Occipital lobe (tissue), 2 donors: Measurements from ENCODE around the gene HDHD3. TPM values are rescaled to one million over a fixed set of nuclear protein-coding genes. Genes with fewer than 3 reads are reported as not detected.
"Not testable (repeated sequence)": the region's sequence is repeated elsewhere in the genome, so short reads cannot be mapped to it uniquely, and the experiment has no call there.

ENCODE experiments used
- DNase-seq: peaks from one replicate; lab custom pipeline; 2025; lab: John Stamatoyannopoulos, UW
- total RNA-seq: library from RNA; depleted of rRNA; stranded (reverse); fragments of >200 nt; gene quantifications from one replicate; pipeline ENCODE4 v1.2.3, GENCODE V29; 2014

HDHD3 gene
- total RNA-seq, 1 donor from 2014 or later: 5.6 TPM

DNA sequence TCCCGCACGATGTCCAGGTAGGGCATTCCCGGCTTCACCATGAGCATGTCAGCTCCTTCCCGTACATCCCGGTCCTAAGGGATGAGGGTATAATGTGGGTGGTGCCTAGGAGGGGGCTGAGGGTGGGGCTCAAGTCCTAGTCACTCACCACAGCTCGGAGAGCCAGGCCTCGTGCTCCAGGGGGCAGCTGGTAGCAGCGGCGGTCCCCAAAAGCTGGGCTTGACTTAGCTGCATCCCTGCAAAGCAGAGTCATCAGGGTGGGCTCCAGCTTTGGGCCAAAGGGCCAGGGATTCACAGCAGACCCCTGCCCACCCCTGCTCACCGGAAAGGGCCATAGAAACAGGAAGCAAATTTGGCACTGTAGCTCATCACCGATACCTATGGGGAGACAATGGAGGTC lies 12.7 kb upstream of the HDHD3 start:
- no peak for DNase-seq

DNA sequence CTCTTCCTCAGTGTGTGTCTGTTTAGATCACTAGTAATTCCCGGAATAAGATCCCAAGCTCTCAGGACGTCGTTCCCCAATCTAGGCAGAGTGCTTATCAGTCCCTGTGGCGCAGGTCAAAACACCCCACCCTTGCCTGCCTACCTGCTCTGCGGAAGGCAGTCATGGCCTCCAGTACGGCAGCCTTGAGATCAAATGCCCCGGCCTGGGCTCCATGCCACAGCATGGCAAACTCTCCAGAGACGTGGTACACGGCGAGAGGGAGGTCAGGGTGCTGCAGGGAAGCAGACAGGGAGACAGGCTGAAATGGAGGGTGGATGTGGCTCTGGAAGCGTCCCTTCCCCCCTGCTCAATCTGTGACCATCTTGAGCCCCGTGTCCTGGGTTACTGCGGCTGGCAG lies 12.0 kb upstream of the HDHD3 start:
- DNase-seq: no peak

DNA sequence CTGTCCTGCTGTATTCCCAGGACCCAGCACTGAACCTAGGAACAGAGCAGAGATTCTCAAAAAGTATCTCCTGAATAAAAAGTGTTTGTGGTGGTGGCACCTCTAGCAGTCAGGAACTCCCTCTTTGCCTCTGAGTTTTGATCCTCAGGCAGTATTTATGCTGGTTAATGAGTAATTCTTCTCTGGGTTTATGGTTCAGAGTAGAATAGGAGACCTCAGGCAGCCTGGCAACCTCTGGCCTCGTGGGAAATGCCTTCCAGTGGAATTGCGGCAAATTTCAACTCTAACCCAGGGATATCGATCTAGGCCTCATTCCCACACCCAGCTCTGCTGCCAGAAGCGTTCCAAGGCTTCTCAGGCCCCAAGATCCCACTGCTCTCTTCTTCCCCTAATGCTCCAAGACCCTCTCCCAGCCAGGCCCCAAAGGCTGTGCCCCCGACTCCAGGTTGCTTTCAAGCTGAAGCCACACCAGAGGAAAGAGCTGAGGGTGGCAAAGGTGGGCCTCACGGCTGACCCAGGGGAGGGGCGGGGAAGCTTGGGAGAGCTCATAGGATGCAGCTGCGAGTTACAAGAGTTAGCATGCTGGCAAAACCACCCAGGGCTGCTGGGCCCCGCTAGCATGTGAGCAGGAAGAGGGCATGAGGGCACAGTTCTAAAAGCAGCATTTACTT lies 10.9 kb upstream of the HDHD3 start:
- no peak for DNase-seq

DNA sequence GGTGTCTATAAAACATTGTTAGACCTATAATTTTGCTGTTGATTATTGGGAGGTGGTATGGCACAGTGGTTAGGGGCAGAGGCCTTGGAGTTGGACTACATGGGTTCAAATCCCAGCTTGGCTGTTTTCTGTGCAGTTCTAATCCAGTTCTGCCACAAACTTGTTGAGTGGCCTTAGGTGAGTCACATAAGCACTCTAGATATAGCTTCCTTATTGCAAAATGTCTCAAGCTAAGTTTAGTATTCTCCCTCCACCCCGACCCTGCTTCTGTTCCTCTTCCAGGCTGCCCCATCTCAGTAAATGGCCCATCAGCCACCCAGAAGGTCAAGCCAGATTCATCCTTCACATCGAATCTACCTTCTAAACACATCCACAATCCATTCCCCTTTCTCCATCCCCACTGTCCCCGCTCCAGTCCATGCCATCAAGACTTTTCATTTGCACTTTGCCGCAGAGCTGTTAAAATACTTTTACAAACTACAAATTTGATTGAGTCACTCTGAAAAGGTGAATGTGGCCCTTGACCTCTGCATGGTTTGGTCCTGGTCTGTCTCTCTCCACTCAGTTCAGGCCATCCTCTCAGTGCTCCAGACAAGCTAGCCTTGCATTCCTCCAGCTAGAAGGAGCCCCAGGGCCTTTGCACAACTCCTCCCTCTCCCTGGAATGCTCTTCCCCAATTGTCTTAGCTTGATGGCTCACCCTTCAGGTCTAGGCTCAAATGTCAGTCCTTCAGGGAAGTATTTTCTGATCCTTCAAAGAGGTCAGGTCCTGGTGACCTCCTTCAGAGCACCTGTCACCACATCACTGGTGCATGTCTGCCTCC lies 10.0 kb upstream of the HDHD3 start:
- no peak for DNase-seq

DNA sequence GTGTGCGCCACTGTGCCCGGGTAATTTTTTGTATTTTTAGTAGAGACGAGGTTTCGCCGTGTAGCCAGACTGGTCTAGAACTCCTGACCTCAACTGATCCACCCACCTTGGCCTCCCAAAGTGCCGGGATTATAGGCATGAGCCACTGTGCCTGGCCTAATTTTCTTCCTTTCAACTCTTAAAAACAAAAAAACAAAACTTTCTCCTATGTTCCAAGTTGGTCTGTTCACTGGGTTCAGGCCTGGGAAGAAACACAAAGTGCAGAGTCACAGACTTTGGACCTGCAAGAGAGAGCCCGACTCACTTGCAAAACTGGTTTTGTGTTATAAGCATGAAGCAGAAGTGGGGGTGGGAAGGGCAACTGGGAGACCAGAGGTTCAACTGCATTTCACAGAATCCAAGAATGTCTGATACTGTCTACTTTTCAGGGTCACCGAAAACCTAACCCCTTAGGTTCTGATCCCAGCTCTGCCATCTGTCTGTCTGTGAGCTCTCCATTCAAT lies 5.2 kb upstream of the HDHD3 start:
- DNase-seq: no peak

DNA sequence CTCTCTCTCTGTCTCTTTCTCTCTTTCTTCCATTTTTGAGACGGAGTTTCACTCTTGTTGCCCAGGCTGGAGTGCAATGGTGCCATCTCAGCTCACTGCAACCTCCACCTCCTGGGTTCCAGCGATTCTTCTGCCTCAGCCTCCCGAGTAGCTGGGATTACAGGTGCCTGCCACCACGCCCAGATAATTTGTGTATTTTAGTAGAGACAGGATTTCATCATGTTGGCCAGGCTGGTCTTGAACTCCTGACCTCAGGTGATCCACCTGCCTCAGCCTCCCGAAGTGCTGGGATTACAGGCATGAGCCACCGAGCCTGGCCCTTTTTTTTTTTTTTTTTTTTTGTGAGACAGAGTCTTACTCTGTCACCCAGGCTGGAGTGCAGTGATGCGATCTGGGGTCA lies 4.7 kb upstream of the HDHD3 start:
- DNase-seq: not testable (repeated sequence)

DNA sequence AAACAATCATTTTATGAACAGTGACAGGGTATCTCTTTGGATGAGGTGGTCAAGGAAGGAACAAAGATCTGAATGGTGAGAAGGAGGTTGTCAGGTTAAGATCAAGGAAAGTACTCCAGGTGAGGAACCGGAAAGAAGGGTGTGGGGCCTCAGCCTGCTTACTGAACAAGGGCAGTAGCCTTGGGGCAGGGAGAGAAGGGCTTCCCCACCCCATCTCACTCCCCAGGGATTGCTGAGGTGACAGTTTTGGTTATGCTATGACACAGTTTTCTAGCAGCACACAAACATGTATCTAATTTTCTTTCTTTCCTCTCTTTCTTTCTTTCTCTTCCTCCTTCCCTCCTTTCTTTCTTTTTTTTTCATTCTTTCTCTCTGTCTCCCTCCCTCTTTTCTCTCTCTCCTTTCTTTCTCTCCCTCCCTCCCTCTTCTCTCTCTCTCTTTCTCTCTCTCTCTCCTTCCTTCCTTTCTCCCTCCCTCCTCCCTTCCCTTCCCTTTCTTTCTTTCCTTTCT lies 4.1 kb upstream of the HDHD3 start:
- DNase-seq: no peak

DNA sequence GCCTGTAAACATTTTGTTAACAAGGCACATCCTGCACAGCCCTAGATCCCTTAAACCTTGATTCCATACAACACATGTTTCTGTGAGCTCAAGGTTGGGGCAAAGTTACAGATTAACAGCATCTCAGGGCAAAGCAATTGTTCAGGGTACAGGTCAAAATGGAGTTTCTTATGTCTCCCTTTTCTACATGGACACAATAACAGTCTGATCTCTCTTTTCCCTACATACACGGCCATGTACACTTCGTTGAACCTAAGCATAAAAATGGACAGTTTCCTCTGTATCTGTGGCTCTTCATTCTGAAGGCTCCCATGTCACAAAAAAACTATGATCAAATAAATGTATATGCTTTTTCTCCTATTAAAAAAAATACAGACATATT lies 3.0 kb upstream of the HDHD3 start:
- DNase-seq: not testable (repeated sequence)

DNA sequence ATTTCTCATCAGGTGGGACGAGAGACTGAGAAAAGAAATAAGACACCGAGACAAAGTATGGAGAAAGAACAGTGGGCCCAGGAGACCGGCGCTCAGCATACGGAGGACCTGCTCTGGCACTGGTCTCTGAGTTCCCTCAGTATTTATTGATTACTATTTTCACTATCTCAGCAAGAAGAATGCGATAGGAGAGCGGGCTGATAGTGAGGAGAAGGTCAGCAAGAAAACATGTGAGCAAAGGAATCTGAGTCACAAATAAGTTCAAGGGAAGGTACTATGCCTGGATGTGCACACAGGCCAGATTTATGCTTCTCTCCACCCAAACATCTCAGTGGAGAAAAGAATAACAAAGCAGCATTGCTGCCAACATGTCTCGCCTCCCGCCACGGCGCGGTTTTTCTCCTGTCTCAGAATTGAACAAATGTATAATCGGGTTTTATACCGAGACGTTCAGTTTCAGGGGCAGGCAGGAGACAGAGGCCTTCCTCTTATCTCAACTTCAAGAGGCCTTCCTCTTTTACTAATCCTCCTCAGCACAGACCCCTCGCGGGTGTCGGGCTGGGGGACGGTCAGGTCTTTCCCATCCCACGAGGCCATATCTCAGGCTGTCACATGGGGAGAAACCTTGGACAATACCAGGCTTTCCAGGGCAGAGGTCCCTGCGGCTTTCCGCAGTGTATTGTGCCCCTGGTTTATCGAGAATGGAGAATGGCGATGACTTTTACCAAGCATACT lies 2.5 kb upstream of the HDHD3 start:
- not testable (repeated sequence) for DNase-seq

DNA sequence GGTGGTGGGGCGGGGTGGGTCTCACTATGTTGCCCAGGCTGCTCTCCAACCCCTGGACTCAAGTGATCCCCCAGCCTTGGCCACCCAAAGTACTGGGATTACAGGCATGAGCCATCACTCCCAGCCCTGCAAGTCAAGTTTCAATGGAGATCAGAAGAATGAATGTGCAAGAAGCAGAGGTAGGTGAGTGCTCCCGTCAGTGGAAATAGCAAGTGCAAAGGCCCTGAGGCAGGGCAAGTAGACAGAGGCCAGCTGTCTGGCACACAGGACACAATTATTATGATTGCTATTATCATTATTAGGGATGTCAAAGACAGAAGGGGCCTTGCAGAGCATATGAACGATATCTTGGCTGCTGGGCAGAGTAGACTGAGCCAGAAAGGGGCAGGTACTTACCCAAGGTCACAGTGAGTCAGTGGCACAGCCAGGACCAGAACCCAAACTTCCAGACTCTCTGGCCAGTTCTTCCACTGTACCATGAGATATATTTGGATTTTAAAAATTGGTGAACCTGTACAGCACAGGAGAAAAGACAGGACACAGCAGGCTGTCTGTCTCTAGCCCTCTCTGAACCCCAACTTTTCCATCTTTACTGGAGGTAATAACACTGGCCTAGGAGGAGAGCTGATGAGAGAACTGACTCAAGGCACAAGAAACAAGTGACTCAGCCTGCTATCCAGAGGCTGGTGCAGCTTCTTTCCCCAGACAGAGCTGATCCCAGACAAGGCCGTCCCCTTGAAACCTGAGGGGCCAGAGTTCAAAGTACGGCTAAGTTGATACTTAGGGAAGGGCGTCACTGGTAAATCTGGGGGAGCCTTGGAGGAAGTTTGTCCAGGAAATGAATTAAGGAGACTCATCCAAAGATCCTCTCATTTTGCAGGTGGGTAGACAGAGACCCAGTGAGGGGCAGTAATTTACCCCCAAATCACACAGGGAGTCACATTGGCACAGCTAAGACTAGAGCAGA lies 1.4 kb downstream of the HDHD3 start:
- DNase-seq: no peak

DNA sequence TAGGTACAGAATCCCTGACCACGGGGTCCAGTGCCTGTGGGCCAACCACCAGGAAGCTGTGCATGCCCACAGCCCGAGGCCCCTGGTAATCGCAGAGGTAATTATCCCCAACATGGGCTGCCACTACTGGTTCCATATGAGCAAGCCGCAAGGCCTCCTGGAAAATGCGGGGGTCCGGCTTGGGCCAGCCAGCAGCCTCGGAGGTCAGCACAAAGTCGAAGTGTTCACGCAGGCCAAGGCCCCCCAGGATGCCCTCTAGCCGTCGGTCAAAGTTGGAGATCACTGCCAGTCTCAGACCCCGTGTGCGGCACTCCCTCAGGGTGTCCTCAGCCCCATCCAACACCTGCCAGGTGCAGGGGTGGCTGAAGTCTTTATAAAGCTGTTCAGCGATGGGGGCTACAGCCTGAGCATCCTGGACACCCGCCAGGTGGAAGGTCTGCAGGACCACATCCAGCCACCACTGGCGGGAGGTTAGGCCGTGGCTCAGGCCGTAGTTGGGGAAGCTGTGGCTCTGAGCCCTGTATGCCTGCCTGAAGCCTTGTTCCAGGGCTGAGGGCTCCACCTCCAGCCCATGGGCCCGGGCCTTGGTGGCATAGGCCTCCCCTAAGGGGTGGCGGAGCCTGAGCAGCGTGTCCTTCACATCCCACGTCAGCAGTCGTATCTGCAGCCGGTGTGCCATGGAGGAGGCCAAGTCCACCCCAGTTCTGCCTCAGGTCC lies 3.0 kb downstream of the HDHD3 start:
- no peak for DNase-seq

DNA sequence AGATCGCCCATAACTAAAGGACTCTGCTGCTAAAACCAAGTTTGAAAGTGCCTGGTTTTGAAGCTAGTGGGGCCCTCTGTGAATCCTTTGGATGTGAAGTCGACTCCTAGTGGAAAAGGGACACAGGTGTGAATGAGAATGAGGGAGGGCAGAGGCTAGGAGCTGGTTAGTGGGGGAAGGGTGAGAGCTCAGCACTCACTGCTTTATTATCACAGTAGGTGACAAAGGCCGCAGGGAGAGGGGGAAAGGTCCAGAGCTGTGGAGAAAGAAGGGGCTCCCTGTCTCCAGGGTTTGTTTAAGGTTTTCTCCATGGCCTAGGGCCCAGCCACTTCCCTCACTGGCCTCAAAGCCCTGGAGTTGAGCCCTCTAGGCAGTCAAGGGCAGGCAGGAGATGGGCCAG lies 3.5 kb downstream of the HDHD3 start:
- no peak for DNase-seq

DNA sequence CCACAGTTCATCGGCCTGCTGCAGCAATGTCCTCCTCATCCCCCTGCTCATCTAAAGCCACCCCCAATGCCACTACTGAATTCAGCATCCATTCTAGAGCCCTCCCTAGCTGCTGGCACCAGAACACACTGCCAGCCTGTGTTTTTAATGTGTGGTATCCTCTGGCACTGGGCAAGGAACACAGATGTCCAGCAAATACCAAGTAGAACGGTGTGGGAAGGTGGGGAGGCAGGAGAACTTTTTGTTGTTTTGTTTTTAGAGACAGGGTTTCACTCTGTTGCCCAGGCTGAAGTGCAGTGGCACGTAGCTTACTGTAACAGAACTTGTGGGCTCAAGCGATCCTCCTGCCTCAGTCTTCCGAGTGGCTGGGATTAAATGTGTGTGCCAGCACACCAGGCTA lies 4.7 kb downstream of the HDHD3 start:
- no peak for DNase-seq

DNA sequence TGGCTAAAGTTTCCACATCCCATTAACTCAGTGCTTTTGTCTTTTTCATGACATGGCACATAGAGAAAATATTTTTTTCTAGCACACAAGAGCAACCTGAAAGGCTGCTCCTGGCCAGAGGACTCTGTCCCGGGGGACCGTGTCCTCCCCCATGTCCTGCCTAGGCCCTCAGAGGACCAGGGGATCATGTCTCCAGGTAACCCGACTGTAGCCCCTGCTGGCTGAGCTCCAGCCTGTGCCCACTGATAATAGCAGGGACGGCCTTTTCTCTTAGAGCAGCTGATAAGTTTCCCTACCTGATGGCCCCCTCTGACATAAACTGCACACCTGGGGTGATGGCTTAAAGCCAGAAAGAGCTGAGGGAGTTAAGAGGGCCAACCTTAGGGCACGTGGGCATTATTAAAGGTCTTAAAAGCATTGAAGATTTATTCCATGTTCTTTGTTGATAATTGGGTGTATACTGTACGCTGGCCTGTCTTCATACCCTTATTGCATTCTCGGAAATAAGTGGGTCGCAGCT lies 5.9 kb downstream of the HDHD3 start:
- no peak for DNase-seq

DNA sequence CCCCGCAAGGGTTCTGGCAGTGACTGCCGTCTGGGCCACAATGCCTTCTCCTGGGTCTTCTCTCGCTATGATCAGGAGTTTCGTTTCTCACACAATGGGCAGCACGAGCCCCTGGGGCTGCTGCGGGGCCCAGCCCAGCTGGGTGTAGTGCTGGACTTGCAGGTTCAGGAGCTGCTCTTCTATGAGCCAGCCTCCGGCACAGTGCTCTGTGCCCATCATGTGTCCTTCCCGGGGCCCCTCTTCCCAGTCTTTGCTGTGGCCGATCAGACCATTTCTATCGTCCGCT lies 7.0 kb downstream of the HDHD3 start:
- DNase-seq: no peak

DNA sequence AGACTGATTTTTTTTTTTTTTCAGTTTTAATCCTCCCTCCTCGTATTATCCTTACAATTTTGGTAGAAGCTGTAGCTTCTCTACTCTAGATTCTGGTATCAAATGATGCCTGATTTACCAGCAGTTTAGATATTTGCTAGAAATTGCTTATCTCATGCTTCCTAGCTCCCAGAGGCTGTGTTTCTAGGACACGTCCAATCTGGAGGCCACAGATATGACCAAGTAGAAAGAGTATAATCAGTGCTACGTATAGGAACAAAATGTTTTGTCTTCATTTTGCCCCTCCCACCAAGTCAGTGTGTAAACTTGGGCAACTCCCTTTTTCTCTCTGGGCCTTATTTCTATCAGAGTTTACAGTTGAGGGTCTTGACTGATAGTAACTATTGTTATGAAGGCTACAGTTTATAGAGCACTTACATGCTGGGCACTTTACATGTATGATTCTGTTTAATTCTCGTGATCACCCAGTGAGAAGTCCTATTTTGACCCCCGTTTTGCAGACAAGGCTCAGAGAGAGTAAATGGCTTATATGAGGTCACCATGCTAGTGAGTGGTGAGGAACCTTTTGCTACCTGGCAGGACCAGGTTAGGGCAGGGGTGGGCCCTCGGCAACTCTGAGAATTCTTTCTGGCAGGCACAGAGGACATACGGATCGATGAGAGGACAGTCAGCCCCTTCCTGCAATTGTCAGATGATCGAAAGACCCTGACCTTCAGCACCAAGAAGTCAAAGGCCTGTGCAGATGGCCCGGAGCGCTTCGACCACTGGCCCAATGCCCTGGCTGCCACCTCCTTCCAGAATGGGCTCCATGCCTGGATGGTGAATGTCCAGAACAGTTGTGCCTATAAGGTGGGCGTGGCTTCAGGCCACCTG lies 7.6 kb downstream of the HDHD3 start:
- DNase-seq: no peak

DNA sequence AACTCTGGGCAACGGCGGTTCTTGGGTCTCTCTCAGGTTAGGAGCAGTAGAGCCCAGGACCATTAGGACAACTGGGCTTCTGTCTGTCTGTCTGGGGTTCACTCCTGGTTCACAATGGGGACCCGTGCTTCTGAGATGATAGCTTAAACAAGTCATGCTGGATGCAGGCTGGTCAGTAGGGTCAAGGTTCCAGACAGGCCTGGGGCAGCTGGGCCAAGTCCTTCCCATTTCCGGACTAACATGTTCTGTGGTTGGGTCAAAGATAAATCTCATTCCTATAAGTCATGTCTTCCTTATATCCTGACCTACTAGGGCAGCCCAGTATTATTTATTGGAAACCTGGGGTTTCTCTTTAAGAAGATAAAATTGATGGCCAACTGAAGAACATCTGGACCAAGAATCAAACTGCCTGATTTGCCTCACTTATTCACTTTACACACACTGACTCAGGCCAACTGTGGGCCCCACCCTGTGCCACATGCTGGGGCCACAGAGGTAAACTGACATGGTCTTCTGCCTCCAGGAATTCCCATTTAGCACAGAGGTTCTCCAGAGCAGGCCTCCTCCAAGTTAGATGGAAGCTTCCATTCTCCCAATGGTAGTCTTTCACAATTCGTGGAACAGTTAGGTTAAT lies 8.3 kb downstream of the HDHD3 start:
- no peak for DNase-seq

DNA sequence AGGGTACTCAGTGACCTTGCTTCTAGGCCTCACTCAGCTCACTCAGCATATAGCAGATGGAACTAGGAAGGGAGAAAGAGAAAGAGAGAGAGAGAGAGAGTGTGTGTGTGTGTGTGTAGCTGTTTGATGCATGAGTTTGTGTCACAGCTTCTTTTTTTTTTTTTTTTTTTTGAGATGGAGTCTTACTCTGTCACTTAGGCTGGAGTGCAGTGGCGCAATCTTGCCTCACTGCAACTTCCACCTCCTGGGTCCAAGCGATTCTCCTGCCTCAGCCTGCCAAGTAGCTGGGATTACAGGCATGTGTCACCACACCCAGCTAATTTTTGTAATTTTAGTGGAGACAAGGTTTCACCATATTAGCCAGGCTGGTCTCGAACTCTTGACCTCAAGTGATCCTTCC lies 11.1 kb downstream of the HDHD3 start:
- not testable (repeated sequence) for DNase-seq

DNA sequence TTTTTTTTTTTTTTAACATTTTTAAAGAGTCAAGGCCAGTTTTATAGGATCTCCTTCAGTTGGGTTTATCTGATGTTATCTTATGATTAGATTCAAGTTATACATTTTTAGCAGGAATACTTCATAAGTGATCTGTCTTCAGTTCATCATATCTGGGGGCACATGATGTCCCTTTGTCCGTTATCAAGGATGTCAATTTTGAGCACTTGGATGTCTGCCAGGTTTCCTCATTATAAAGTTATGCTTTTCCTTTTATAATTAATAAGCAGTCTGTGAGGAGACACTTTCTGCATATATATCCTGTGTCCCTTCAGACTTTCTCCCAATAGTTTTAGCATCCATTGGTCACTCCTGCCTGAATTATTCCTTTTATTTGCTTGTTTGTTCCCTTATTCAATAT lies 11.8 kb downstream of the HDHD3 start:
- no peak for DNase-seq
